ENCODE measurements around the gene UBE2R2. TPM values are rescaled to one million over a fixed set of nuclear protein-coding genes. Genes with fewer than 3 reads are reported as not detected.

UBE2R2 gene
- total RNA-seq, 2 donors from 2014 or later, result 66.4 to 74.4 TPM

- Histone ChIP-seq H3K4me3 (ENCODE audit: low read length) (no peak overlapping the region), H3K27ac (ENCODE audit: low read depth, low read length) (no peak overlapping the region), H3K36me3 (ENCODE audit: control insufficient read depth, insufficient read depth, low read length) (peaks cover 53% of the 10 kb centered on the region), H3K9me3 (ENCODE audit: control insufficient read depth, low read length) (no peaks in the 10 kb centered on the region), H3K9ac (ENCODE audit: extremely low read depth, low read length, poor library complexity, severe bottlenecking) (no peak overlapping the region), H3K27me3 (ENCODE audit: control insufficient read depth, insufficient read depth, low read length, poor library complexity, severe bottlenecking) (no peaks in the 10 kb centered on the region), H3K4me1 (ENCODE audit: control insufficient read depth, insufficient read depth, low read length) (no peaks in the 10 kb centered on the region)
- H3K27ac Mint-ChIP-seq, result no peak overlapping the region
- no peaks in the 10 kb centered on the region for H3K9me3 Mint-ChIP-seq
- H3K4me3 Mint-ChIP-seq, result no peak overlapping the region
- TF ChIP-seq CTCF (conservative IDR thresholded peaks at IDR 0.05), result no peak
- no peaks in the 10 kb centered on the region for H3K4me1 Mint-ChIP-seq
- H3K27me3 Mint-ChIP-seq (ENCODE audit: insufficient read depth), result no peaks in the 10 kb centered on the region
- no peak for DNase-seq
- H3K36me3 Mint-ChIP-seq (ENCODE audit: low read depth), result peaks cover 48% of the 10 kb centered on the region
These were observed 77.4 kb downstream of the UBE2R2 start for GRCh38 chr9:33894316-33894715.

GRCh38 chr9:33903157-33903780 is 86.3 kb downstream of the UBE2R2 start:
- Histone ChIP-seq H3K4me3 (ENCODE audit: low read length) (no peak overlapping the region), H3K9ac (ENCODE audit: extremely low read depth, low read length, poor library complexity, severe bottlenecking) (no peak overlapping the region), H3K27me3 (ENCODE audit: control insufficient read depth, insufficient read depth, low read length, poor library complexity, severe bottlenecking) (no peaks in the 10 kb centered on the region), H3K36me3 (ENCODE audit: control insufficient read depth, insufficient read depth, low read length) (peaks cover 68% of the 10 kb centered on the region), H3K4me1 (ENCODE audit: control insufficient read depth, insufficient read depth, low read length) (no peaks in the 10 kb centered on the region), H3K9me3 (ENCODE audit: control insufficient read depth, low read length) (no peaks in the 10 kb centered on the region), H3K27ac (ENCODE audit: low read depth, low read length) (no peak overlapping the region)
- Mint-ChIP-seq H3K27me3 (ENCODE audit: insufficient read depth) (no peaks in the 10 kb centered on the region), H3K27ac (peak overlapping the region; percentile 49), H3K4me1 (peaks cover 14% of the 10 kb centered on the region), H3K36me3 (ENCODE audit: low read depth) (peaks cover 48% of the 10 kb centered on the region), H3K9me3 (no peaks in the 10 kb centered on the region), H3K4me3 (no peak overlapping the region)
- DNase-seq, result no peak
- no peak for TF ChIP-seq CTCF (conservative IDR thresholded peaks at IDR 0.05)
- WGBS, 2 experiments (ENCODE audit: insufficient coverage in 1 of 2, insufficient read length in 1 of 2), result 77 to 100% methylated on average over 1 to 3 of the region's 4 CpGs

DNA sequence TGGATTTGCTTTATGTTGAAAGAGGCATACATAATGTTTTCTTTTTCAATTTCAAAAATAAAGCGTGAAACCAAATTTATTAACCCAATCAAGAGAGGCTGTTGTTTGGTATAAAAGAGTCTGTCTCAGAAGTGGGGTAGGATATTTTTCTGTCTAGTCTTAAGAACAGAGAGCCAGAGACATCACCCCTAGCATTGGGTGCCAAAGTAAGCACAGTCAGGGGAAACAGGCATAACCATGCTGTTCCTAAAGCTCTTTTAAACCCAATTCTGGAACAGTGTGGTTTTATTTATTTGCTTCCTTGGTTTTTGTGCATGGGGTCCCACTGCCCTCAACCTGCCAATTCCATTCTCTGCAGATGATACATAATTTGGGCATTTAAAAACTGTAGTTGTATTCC is 88.2 kb downstream of the UBE2R2 start:
- no peaks in the 10 kb centered on the region for H3K9me3 ChIP-seq (ENCODE audit: control insufficient read depth, low read length)
- H3K27me3 Mint-ChIP-seq (ENCODE audit: insufficient read depth), result no peaks in the 10 kb centered on the region
- TF ChIP-seq CTCF (conservative IDR thresholded peaks at IDR 0.05), result no peak
- H3K27ac Mint-ChIP-seq, result no peak overlapping the region
- peaks cover 42% of the 10 kb centered on the region for H3K36me3 Mint-ChIP-seq (ENCODE audit: low read depth)
- H3K4me1 Mint-ChIP-seq, result peaks cover 14% of the 10 kb centered on the region
- H3K9ac ChIP-seq (ENCODE audit: extremely low read depth, low read length, poor library complexity, severe bottlenecking), result no peak overlapping the region
- 100% methylated on average over 1 of the region's 1 CpG; no CpG with 5 or more reads in 1 of the 2 experiments for WGBS, 2 experiments (ENCODE audit: insufficient coverage in 1 of 2, insufficient read length in 1 of 2)
- no peak overlapping the region for H3K27ac ChIP-seq (ENCODE audit: low read depth, low read length)
- H3K27me3 ChIP-seq (ENCODE audit: control insufficient read depth, insufficient read depth, low read length, poor library complexity, severe bottlenecking), result no peaks in the 10 kb centered on the region
- no peak overlapping the region for H3K4me3 ChIP-seq (ENCODE audit: low read length)
- no peak for DNase-seq
- H3K4me3 Mint-ChIP-seq, result no peak overlapping the region
- no peaks in the 10 kb centered on the region for H3K9me3 Mint-ChIP-seq
- H3K36me3 ChIP-seq (ENCODE audit: control insufficient read depth, insufficient read depth, low read length), result peaks cover 63% of the 10 kb centered on the region
- no peaks in the 10 kb centered on the region for H3K4me1 ChIP-seq (ENCODE audit: control insufficient read depth, insufficient read depth, low read length)
